ENCODE data around the gene BABAM2.

The BABAM2 gene

DNA sequence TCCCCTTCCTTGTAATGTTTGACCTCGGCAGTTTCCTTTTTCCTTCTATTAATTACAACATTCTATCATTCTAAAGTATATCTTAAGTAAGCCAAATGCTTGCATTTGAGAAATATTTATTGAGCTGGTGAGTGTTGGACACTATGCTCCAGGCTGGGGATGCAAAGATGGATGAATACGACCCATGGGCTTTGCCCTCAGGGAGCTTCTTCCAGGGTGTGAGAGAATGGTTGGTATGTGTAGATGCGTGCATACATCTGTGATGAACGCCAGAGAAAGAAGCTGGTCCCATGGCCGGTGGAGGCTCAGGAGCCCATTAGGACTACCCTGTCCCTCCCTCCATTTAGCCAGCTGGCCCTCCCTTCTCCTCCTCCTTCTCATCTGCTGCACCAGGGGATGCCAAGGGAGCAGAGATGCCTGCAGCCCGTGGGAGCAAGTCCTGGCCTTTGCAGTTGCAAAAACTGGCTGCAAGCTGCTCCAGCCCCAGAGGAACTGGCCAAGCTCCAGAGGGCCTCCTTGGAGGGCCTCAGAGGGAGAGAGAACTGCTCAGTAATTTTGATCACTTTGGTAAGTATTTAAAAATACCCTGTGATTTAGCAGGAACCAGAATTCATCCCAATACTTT is 436.5 kb downstream of the BABAM2 start:
- no peaks in the 10 kb centered on the region for H3K9me3 ChIP-seq (ENCODE audit: insufficient read depth, low read length)
- H3K27ac ChIP-seq (ENCODE audit: low read depth, low read length), result no peak overlapping the region
- no peaks in the 10 kb centered on the region for H3K9me2 ChIP-seq (replicated peaks; ENCODE audit: insufficient read depth, low read length)
- H3K9ac ChIP-seq (ENCODE audit: low read length), result no peak overlapping the region
- no peaks in the 10 kb centered on the region for H3K79me2 ChIP-seq (ENCODE audit: insufficient read depth, low read length)
- no peaks in the 10 kb centered on the region for H3F3A ChIP-seq (ENCODE audit: insufficient read depth)
- H4K20me1 ChIP-seq (ENCODE audit: low read depth, low read length), result no peaks in the 10 kb centered on the region
- H3K27me3 ChIP-seq (ENCODE audit: low read length), result no peaks in the 10 kb centered on the region
- no peak overlapping the region for H3K4me2 ChIP-seq (ENCODE audit: low read depth, low read length, poor library complexity, severe bottlenecking)
- no peak overlapping the region for H2AFZ ChIP-seq (ENCODE audit: low read depth, low read length, severe bottlenecking)
- TF ChIP-seq, protein P1, sequence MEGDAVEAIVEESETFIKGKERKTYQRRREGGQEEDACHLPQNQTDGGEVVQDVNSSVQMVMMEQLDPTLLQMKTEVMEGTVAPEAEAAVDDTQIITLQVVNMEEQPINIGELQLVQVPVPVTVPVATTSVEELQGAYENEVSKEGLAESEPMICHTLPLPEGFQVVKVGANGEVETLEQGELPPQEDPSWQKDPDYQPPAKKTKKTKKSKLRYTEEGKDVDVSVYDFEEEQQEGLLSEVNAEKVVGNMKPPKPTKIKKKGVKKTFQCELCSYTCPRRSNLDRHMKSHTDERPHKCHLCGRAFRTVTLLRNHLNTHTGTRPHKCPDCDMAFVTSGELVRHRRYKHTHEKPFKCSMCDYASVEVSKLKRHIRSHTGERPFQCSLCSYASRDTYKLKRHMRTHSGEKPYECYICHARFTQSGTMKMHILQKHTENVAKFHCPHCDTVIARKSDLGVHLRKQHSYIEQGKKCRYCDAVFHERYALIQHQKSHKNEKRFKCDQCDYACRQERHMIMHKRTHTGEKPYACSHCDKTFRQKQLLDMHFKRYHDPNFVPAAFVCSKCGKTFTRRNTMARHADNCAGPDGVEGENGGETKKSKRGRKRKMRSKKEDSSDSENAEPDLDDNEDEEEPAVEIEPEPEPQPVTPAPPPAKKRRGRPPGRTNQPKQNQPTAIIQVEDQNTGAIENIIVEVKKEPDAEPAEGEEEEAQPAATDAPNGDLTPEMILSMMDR (IDR thresholded peaks at IDR 0.05; ENCODE audit: insufficient read depth, low read length, poor library complexity, severe bottlenecking), result no peak
- no peak for TF ChIP-seq EZH2phosphoT487 (conservative IDR thresholded peaks at IDR 0.05; ENCODE audit: low read length)
- H3K36me3 ChIP-seq (ENCODE audit: low read length), result no peaks in the 10 kb centered on the region
- no peak overlapping the region for H3K4me3 ChIP-seq (ENCODE audit: insufficient read depth, low read length, poor library complexity, severe bottlenecking)

DNA sequence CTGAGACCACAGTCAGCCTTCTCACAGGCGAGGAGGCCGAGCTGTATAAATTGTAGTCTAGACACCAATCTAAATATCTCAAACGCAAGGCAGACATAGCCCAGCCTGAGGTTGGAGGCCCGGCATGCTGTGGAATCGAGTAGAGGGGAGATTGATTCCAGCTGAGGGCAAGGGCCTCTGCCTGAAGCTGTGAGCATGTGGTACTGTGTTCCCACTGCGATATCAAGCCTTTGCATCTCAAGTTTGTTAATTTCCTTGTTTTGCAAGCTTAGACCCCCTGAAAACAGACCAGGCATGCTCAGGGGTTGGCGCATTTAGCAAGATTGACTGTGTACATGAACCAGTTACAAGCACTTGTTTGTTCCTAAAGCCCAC is 437.0 kb downstream of the BABAM2 start:
- no peaks in the 10 kb centered on the region for H3F3A ChIP-seq (ENCODE audit: insufficient read depth)
- no peak overlapping the region for H3K27ac ChIP-seq (ENCODE audit: low read depth, low read length)
- H3K9ac ChIP-seq (ENCODE audit: low read length), result no peak overlapping the region
- no peaks in the 10 kb centered on the region for H3K9me2 ChIP-seq (replicated peaks; ENCODE audit: insufficient read depth, low read length)
- no peaks in the 10 kb centered on the region for H3K27me3 ChIP-seq (ENCODE audit: low read length)
- H3K9me3 ChIP-seq (ENCODE audit: insufficient read depth, low read length), result no peaks in the 10 kb centered on the region
- no peaks in the 10 kb centered on the region for H3K79me2 ChIP-seq (ENCODE audit: insufficient read depth, low read length)
- no peaks in the 10 kb centered on the region for H4K20me1 ChIP-seq (ENCODE audit: low read depth, low read length)
- no peak overlapping the region for H3K4me3 ChIP-seq (ENCODE audit: insufficient read depth, low read length, poor library complexity, severe bottlenecking)
- no peak overlapping the region for H3K4me2 ChIP-seq (ENCODE audit: low read depth, low read length, poor library complexity, severe bottlenecking)
- TF ChIP-seq, protein P1 (IDR thresholded peaks at IDR 0.05; ENCODE audit: insufficient read depth, low read length, poor library complexity, severe bottlenecking), result no peak
- TF ChIP-seq EZH2phosphoT487 (conservative IDR thresholded peaks at IDR 0.05; ENCODE audit: low read length), result no peak
- H2AFZ ChIP-seq (ENCODE audit: low read depth, low read length, severe bottlenecking), result no peak overlapping the region
- no peaks in the 10 kb centered on the region for H3K36me3 ChIP-seq (ENCODE audit: low read length)

DNA sequence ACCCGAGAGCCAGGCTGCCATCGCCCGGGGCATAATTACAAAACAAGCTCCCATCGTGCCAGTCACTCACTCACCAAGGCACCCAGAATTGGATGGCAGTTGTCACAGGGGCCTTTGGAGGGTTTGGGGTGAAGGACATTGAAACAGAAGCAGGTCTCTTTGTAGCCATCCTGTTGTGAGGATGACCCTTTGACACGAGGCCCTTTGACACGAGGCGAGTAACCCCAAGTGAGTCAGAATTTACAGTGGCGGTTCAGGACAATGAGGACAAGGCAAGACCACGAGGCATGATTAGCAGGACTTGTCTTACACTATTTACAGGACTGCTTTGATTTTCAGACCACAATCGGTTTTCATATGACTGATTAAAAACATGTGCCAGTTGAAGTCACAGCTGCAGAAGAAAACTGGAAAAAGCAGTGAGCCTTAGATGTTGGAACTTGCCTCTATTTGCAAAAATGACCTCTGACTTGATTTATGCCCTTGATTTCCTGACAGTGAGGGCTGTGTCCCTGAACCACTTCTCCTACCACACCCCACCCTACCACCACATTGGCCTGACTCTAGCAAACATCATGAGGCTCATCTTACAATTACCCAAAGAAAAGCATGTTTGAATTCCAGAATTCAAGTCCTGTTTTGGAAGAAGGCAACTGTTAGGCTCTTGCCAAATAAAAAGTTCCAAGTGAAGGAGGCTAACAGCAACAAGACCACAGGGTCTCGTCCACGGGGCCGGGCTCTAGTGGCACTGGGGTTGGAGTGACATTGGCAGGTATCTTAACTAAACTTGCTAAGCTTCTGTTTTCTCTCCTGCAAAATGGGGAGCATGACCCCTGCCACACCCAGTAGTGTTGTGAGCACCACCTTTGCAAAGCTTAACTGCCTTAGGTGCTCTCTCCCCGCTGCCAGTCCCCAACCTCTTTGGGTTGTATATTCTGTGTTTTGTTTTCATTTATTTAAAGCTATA is 437.7 kb downstream of the BABAM2 start:
- no peaks in the 10 kb centered on the region for H3K9me2 ChIP-seq (replicated peaks; ENCODE audit: insufficient read depth, low read length)
- no peak overlapping the region for H3K27ac ChIP-seq (ENCODE audit: low read depth, low read length)
- no peak overlapping the region for H2AFZ ChIP-seq (ENCODE audit: low read depth, low read length, severe bottlenecking)
- no peak overlapping the region for H3K4me2 ChIP-seq (ENCODE audit: low read depth, low read length, poor library complexity, severe bottlenecking)
- no peaks in the 10 kb centered on the region for H3K9me3 ChIP-seq (ENCODE audit: insufficient read depth, low read length)
- H3K79me2 ChIP-seq (ENCODE audit: insufficient read depth, low read length), result no peaks in the 10 kb centered on the region
- H4K20me1 ChIP-seq (ENCODE audit: low read depth, low read length), result no peaks in the 10 kb centered on the region
- H3K9ac ChIP-seq (ENCODE audit: low read length), result no peak overlapping the region
- H3K36me3 ChIP-seq (ENCODE audit: low read length), result no peaks in the 10 kb centered on the region
- H3K27me3 ChIP-seq (ENCODE audit: low read length), result no peaks in the 10 kb centered on the region
- no peaks in the 10 kb centered on the region for H3F3A ChIP-seq (ENCODE audit: insufficient read depth)
- TF ChIP-seq EZH2phosphoT487 (conservative IDR thresholded peaks at IDR 0.05; ENCODE audit: low read length), result no peak
- TF ChIP-seq, protein P1 (IDR thresholded peaks at IDR 0.05; ENCODE audit: insufficient read depth, low read length, poor library complexity, severe bottlenecking), result no peak
- no peak overlapping the region for H3K4me3 ChIP-seq (ENCODE audit: insufficient read depth, low read length, poor library complexity, severe bottlenecking)

Measured in SU-DHL-6 (cell line).